IMR-90 (cell line): ENCODE results near the gene KRT86. TPM values are rescaled to one million over a fixed set of nuclear protein-coding genes. Genes with fewer than 3 reads are reported as not detected.

ENCODE experiments used
- ATAC-seq: fragments of 200-7000 bp; cut with Tn5 transposase; 2 replicates; pipeline ENCODE4 v1.9.1; 2020; ENCODE audit warnings: low read depth, mild to moderate bottlenecking, moderate library complexity
- BruUV-seq: library from RNA; stranded (reverse); fragments of 400-500 nt; replicated peaks from 2 replicates; lab custom pipeline; 2021; lab: Mats Ljungman, UMichigan
- CTCF ChIA-PET: fragments of 300-600 bp; formaldehyde crosslinking; extraction: SDS; loops from one replicate; lab custom pipeline; 2021; ENCODE audit warnings: antibody characterized with exemption; lab: Yijun Ruan, JAX
- POLR2A ChIA-PET: fragments of 300-600 bp; sonication (Branson Sonifier 250); formaldehyde crosslinking; loops from one replicate; lab custom pipeline; 2022; ENCODE audit warnings: antibody characterized with exemption; ENCODE audit not compliant: unreplicated experiment; lab: Charles Lee
- DNase-seq: peaks from one replicate; pipeline ENCODE4 v3.0.0; 2013
- H2AFZ ChIP-seq: replicated peaks from 2 replicates; pipeline ENCODE3; 2013; ENCODE audit warnings: low read length, mild to moderate bottlenecking; ENCODE audit not compliant: poor library complexity
- H2AK5ac ChIP-seq: 2 replicates; pipeline ENCODE4 v1.6.1; 2013; ENCODE audit warnings: low read depth, low read length, inconsistent platforms
- H2AK9ac ChIP-seq: replicated peaks from 2 replicates; pipeline ENCODE3; 2013; ENCODE audit warnings: mild to moderate bottlenecking, low read depth, low read length, moderate library complexity; ENCODE audit not compliant: poor library complexity
- H2BK120ac ChIP-seq: 2 replicates; pipeline ENCODE4 v1.6.1; 2013; ENCODE audit warnings: low read depth, low read length, inconsistent platforms
- H2BK15ac ChIP-seq: 3 replicates; pipeline ENCODE4 v1.6.1; 2013; ENCODE audit warnings: low read depth, low read length, inconsistent platforms
- H2BK20ac ChIP-seq: 2 replicates; pipeline ENCODE4 v1.6.1; 2013; ENCODE audit warnings: low read depth, mild to moderate bottlenecking, inconsistent platforms, low read length, moderate library complexity
- H2BK5ac ChIP-seq: 2 replicates; pipeline ENCODE4 v1.6.1; 2013; ENCODE audit warnings: mild to moderate bottlenecking, low read depth, low read length, inconsistent platforms; ENCODE audit not compliant: poor library complexity, severe bottlenecking
- H3K14ac ChIP-seq: replicated peaks from 2 replicates; pipeline ENCODE4 v1.6.1; 2013; ENCODE audit warnings: low read depth, low read length, inconsistent platforms
- H3K18ac ChIP-seq: 2 replicates; pipeline ENCODE4 v1.6.1; 2013; ENCODE audit warnings: low read depth, low read length, control low read depth
- H3K23ac ChIP-seq: 2 replicates; pipeline ENCODE4 v1.6.1; 2013; ENCODE audit warnings: low read depth, low read length, inconsistent platforms
- H3K27ac ChIP-seq: 2 replicates; pipeline ENCODE4 v1.5.1; 2013; ENCODE audit warnings: mild to moderate bottlenecking, control low read depth, low read length; ENCODE audit not compliant: insufficient read depth
- H3K27me3 ChIP-seq: 2 replicates; pipeline ENCODE4 v1.6.1; 2013; ENCODE audit warnings: low read length; ENCODE audit not compliant: control insufficient read depth, insufficient read depth
- H3K36me3 ChIP-seq: 2 replicates; pipeline ENCODE4 v1.6.1; 2013; ENCODE audit warnings: low read length, mixed read lengths; ENCODE audit not compliant: control insufficient read depth, insufficient read depth
- H3K4ac ChIP-seq: 2 replicates; pipeline ENCODE4 v1.6.1; 2013; ENCODE audit warnings: low read depth, low read length, inconsistent platforms
- H3K4me1 ChIP-seq: 2 replicates; pipeline ENCODE4 v1.6.1; 2013; ENCODE audit warnings: low read length, mixed read lengths; ENCODE audit not compliant: control insufficient read depth, insufficient read depth
- H3K4me2 ChIP-seq: 2 replicates; pipeline ENCODE4 v1.6.1; 2013; ENCODE audit warnings: low read depth, mild to moderate bottlenecking, control low read depth, low read length, moderate library complexity
- H3K4me3 ChIP-seq: 2 replicates; pipeline ENCODE4 v1.5.1; 2013; ENCODE audit warnings: low read depth, mild to moderate bottlenecking, control low read depth, low read length, moderate library complexity; ENCODE audit not compliant: insufficient read depth
- H3K56ac ChIP-seq: 2 replicates; pipeline ENCODE4 v1.6.1; 2013; ENCODE audit warnings: low read length, inconsistent platforms; ENCODE audit not compliant: insufficient read depth; ENCODE audit errors: extremely low read depth
- H3K79me1 ChIP-seq, 2 experiments: 2 replicates each; pipeline ENCODE4 v1.6.1; 2013; ENCODE audit warnings: low read length in 2 of 2, inconsistent platforms in 1 of 2, low read depth in 1 of 2
- H3K9ac ChIP-seq: 2 replicates; pipeline ENCODE4 v1.6.1; 2013; ENCODE audit warnings: low read depth, low read length, control low read depth
- H3K9me1 ChIP-seq: 2 replicates; pipeline ENCODE4 v1.6.1; 2013; ENCODE audit warnings: low read length, inconsistent platforms; ENCODE audit not compliant: insufficient read depth
- H3K9me3 ChIP-seq: 2 replicates; pipeline ENCODE4 v1.6.1; 2013; ENCODE audit warnings: low read length; ENCODE audit not compliant: control insufficient read depth, insufficient read depth
- H4K20me1 ChIP-seq: 2 replicates; pipeline ENCODE4 v1.6.1; 2013; ENCODE audit warnings: low read length, inconsistent platforms; ENCODE audit not compliant: insufficient read depth
- H4K5ac ChIP-seq: 2 replicates; pipeline ENCODE4 v1.6.1; 2013; ENCODE audit warnings: mild to moderate bottlenecking, low read depth, low read length, control low read depth
- H4K8ac ChIP-seq, 2 experiments: 2 replicates each; pipeline ENCODE4 v1.6.1; 2013; ENCODE audit warnings: low read depth in 2 of 2, low read length in 2 of 2, control low read depth in 1 of 2, inconsistent platforms in 1 of 2
- H4K91ac ChIP-seq: 2 replicates; pipeline ENCODE4 v1.6.1; 2013; ENCODE audit warnings: low read depth, low read length, inconsistent platforms; ENCODE audit not compliant: insufficient read depth
- BHLHE40 ChIP-seq: fragments of 150-350 bp; IDR thresholded peaks from 2 replicates; pipeline ENCODE4 v1.6.1; 2016; ENCODE audit warnings: mild to moderate bottlenecking, low read depth, low read length
- CEBPB ChIP-seq: IDR thresholded peaks from 2 replicates; pipeline ENCODE4 v1.6.1; 2012; ENCODE audit warnings: low read depth, low read length, improper control_type of control experiment
- FOS ChIP-seq: fragments of 150-350 bp; IDR thresholded peaks from 2 replicates; pipeline ENCODE4 v1.6.1; 2016; ENCODE audit warnings: low read depth, low read length
- MAZ ChIP-seq: IDR thresholded peaks from 2 replicates; pipeline ENCODE4 v1.6.1; 2012; ENCODE audit warnings: low read depth, mild to moderate bottlenecking, low read length, improper control_type of control experiment, moderate library complexity, borderline replicate concordance
- MXI1 ChIP-seq: IDR thresholded peaks from 2 replicates; pipeline ENCODE4 v1.6.1; 2012; ENCODE audit warnings: low read depth, mild to moderate bottlenecking, low read length, moderate library complexity, borderline replicate concordance
- POLR2A ChIP-seq: IDR thresholded peaks from 2 replicates; pipeline ENCODE4 v1.6.1; 2012; ENCODE audit warnings: mild to moderate bottlenecking, low read depth, low read length
- SMC3 ChIP-seq: fragments of 150-350 bp; IDR thresholded peaks from 2 replicates; pipeline ENCODE4 v1.6.1; 2016; ENCODE audit warnings: low read depth, mild to moderate bottlenecking, antibody characterized with exemption, low read length, moderate library complexity
- USF2 ChIP-seq: fragments of 150-350 bp; IDR thresholded peaks from 2 replicates; pipeline ENCODE4 v1.6.1; 2017; ENCODE audit warnings: mild to moderate bottlenecking, antibody characterized with exemption, low read length, low read depth
- WGBS, 2 experiments: methylation state at CpG; one replicate each; pipeline versions ENCODE4 v1.1.5 to v1.1.7; 2013; ENCODE audit warnings: missing lambda C conversion rate in 2 of 2; ENCODE audit not compliant: insufficient read length in 1 of 2; ENCODE audit errors: extremely low coverage in 2 of 2; 5-methylcytosine and 5-hydroxymethylcytosine counted together
- dilution Hi-C: fragments of 300-500 bp; cut with HindIII; formaldehyde crosslinking; loops from one replicate; pipeline ENCODE4 v1.14.3; 2018; ENCODE audit warnings: low sequenced_read_pairs; ENCODE audit not compliant: unreplicated experiment
- in situ Hi-C: fragments of 300-500 bp; cut with MboI; formaldehyde crosslinking; loops from 3 replicates; pipeline ENCODE4 v1.14.3; 2019; ENCODE audit warnings: low sequenced_read_pairs, inconsistent platforms, mixed read lengths
- intact Hi-C: fragments of 100-400 bp; cut with micrococcal nuclease; formaldehyde crosslinking; loops from 2 replicates; pipeline ENCODE4 v1.10.0; 2022
- polyA plus RNA-seq, 3 experiments: library from polyadenylated mRNA; depleted of rRNA; stranded (reverse); fragments of >200 nt; gene quantifications; 2 replicates each; pipeline ENCODE4 v1.2.3, GENCODE V29; 2012; ENCODE audit warnings: low replicate concordance in 1 of 3
- total RNA-seq: library from RNA; depleted of rRNA; stranded (reverse); fragments of >200 nt; gene quantifications from 2 replicates; pipeline ENCODE4 v1.2.3, GENCODE V29; 2012

Gene KRT86
- total and polyA plus RNA-seq, 2 of the 4 experiments (the other 2 are of a cell fraction): not detected

- peak; percentile 51 for ATAC-seq
- CTCF ChIA-PET: interaction anchor here (0.9 to 2.9 kb wide), 5 partner anchors 10 to 64 kb away, joined by 3 to 14 read pairs (median 9); no protein-coding TSS in a partner anchor
- H4K91ac ChIP-seq: peak overlapping the region; percentile 100
Measured at GRCh38 chr12:52280319-52280795, 5.9 kb downstream of the KRT86 start.

More at GRCh38 chr12:52280319-52280795, 5.9 kb downstream of the KRT86 start:
- intact Hi-C loops (loop anchor here (2.0 to 10.0 kb wide), 2 partner anchors 68 to 594 kb away; no protein-coding TSS in a partner anchor), dilution Hi-C loops (no loop called here), in situ Hi-C loops (no loop called here)
- POLR2A ChIA-PET: no interaction called here
- H4K20me1 ChIP-seq: peaks cover 5% of the 10 kb centered on the region; the same call in 1 of the 2 replicates
- peak overlapping the region; percentile 51 for H2AFZ ChIP-seq
- peak; percentile 94 for DNase-seq
- peak overlapping the region; percentile 98 for H3K23ac ChIP-seq
- no peaks in the 10 kb centered on the region for H3K9me3 ChIP-seq
- TF ChIP-seq CEBPB (peak; percentile 99), MXI1 (no peak), POLR2A (peak; percentile 34; the same call in 1 of the 2 replicates), FOS (no peak), USF2 (no peak), BHLHE40 (0 out of 2 replicates have a peak, but pooled peaks have one; percentile 8), SMC3 (no peak), MAZ (no peak; the same call in 1 of the 2 replicates)
- H2BK120ac ChIP-seq: peak overlapping the region; percentile 99
- 24% methylated on average over 2 of the region's 3 CpGs; no CpG with 5 or more reads in 1 of the 2 experiments for WGBS, 2 experiments
- peak overlapping the region; percentile 99; the same call in 1 of the 2 replicates for H3K56ac ChIP-seq
- H2BK15ac ChIP-seq: peak overlapping the region; percentile 100; the same call in 2 of the 3 replicates
- H2BK20ac ChIP-seq: peak overlapping the region; percentile 99
- peak overlapping the region; percentile 60 for H3K9ac ChIP-seq
- H4K5ac ChIP-seq: peak overlapping the region; percentile 92
- no peak overlapping the region for H3K4me3 ChIP-seq
- H3K4me1 ChIP-seq: peaks cover 24% of the 10 kb centered on the region
- H3K36me3 ChIP-seq: no peaks in the 10 kb centered on the region
- H3K18ac ChIP-seq: peak overlapping the region; percentile 85
- H3K4me2 ChIP-seq: peak overlapping the region; percentile 35
- H3K14ac ChIP-seq: peak overlapping the region; percentile 99
- peak overlapping the region; percentile 100 for H2AK5ac ChIP-seq
- H3K4ac ChIP-seq: peak overlapping the region; percentile 100
- H3K27me3 ChIP-seq: no peaks in the 10 kb centered on the region
- H2BK5ac ChIP-seq: peak overlapping the region; percentile 93
- H3K27ac ChIP-seq: peak overlapping the region; percentile 91
- H3K9me1 ChIP-seq: peaks cover 48% of the 10 kb centered on the region
- no TSS peak for BruUV-seq
- peak overlapping the region; percentile 91 to 99 for H4K8ac ChIP-seq
- H3K79me1 ChIP-seq: peaks cover 0 to 8% of the 10 kb centered on the region in 2 experiments; a peak in 1 of 4 replicates
- peak overlapping the region; percentile 95 for H2AK9ac ChIP-seq
